Sigmoid colon (tissue), 7 donors: ENCODE data around the gene TNS1. TPM values are rescaled to one million over a fixed set of nuclear protein-coding genes. Genes with fewer than 3 reads are reported as not detected.

ENCODE experiments used
- DNase-seq: peaks from one replicate; pipeline ENCODE4 v3.0.0-alpha.2; 2019
- H3K27ac ChIP-seq, 4 donors: fragments of 200-600 bp; sonication (generic); one replicate each; pipeline ENCODE4 v1.5.1; 2016 to 2019; ENCODE audit warnings: mild to moderate bottlenecking in 1 of 4
- H3K27me3 ChIP-seq, 3 donors: fragments of 200-600 bp; sonication (generic); one replicate each; pipeline ENCODE4 v1.5.1; 2019; ENCODE audit warnings: mild to moderate bottlenecking in 1 of 3
- H3K36me3 ChIP-seq, 4 donors: fragments of 200-600 bp; sonication (generic); one replicate each; pipeline ENCODE4 v1.5.1; 2016 to 2019
- H3K4me1 ChIP-seq, 4 donors: fragments of 200-600 bp; sonication (generic); one replicate each; pipeline ENCODE4 v1.5.1; 2017 to 2019
- H3K4me3 ChIP-seq, 4 donors: fragments of 200-600 bp; sonication (generic); one replicate each; pipeline ENCODE4 v1.5.1; 2017 to 2019; ENCODE audit warnings: mild to moderate bottlenecking in 2 of 4, moderate library complexity in 1 of 4
- H3K9me3 ChIP-seq, 4 donors: fragments of 200-600 bp in 3 of 4; sonication (generic) in 3 of 4; one replicate each; pipeline versions ENCODE4 v1.5.1 to v1.6.1; 2013 to 2019
- EP300 ChIP-seq, 4 donors: sonication (generic); formaldehyde crosslinking; IDR thresholded peaks; one replicate each; pipeline ENCODE4 v1.6.1; 2017; ENCODE audit warnings: antibody characterized with exemption in 4 of 4
- POLR2A ChIP-seq, 2 donors: fragments of 450-650 bp; IDR thresholded peaks; one replicate each; pipeline ENCODE4 v1.6.1; 2016; ENCODE audit warnings: antibody characterized with exemption in 2 of 2, mild to moderate bottlenecking in 2 of 2, moderate library complexity in 2 of 2
- POLR2AphosphoS5 ChIP-seq, 4 donors: sonication (generic); formaldehyde crosslinking; IDR thresholded peaks; one replicate each; pipeline ENCODE4 v1.6.1; 2017; ENCODE audit warnings: antibody characterized with exemption in 4 of 4
- WGBS, 2 donors: extraction: QIAGEN DNeasy Blood & Tissue Kit; methylation state at CpG; one replicate each; pipeline ENCODE4 v1.1.7; 2013; 5-methylcytosine and 5-hydroxymethylcytosine counted together
- intact Hi-C: fragments of 100-400 bp; cut with DNase I; formaldehyde crosslinking; loops from one replicate; pipeline ENCODE4 v1.15.1; 2023
- polyA plus RNA-seq, 3 donors: library from polyadenylated mRNA; stranded (reverse); fragments of 200-250 nt; gene quantifications; one replicate each; pipeline ENCODE4 v1.2.3, GENCODE V29; 2013
- total RNA-seq, 4 donors: library from RNA; depleted of rRNA; stranded (reverse); fragments of >200 nt; gene quantifications; one replicate each; pipeline ENCODE4 v1.1.0, GENCODE V29; 2016
- TF ChIP-seq, protein P1 (sequence below), 4 experiments: fragments of 450-650 bp in 3 of 4; fragments of 200-600 bp in 1 of 4; IDR thresholded peaks; one replicate each; pipeline ENCODE4 v1.5.1; 2016 to 2019; ENCODE audit warnings: antibody characterized with exemption in 4 of 4, mild to moderate bottlenecking in 3 of 4, moderate library complexity in 2 of 4
- donor health status: healthy with polysubstance abuse.
- donor health status: Bipolar disorder and iron deficiency.
- donor health status: healthy.

The TNS1 gene
- total and polyA plus RNA-seq, 7 donors, result 3.7 to 1,607 (median 444) TPM

DNA sequence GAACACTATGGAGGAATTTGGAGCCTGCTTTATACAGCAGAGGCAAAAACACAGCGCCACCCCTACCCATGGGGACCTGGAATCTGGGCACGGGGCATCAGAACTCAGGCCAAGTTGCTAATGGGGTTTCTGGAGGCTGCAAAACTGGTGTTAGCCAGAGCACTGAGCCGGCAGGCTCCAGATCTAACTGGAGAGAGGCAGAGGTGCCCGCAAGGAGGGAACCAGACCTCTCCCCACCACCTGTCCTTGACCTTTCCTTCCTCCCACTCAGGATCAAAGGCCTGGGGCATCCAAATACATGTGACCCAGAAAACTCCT, 126.6 kb downstream of the TNS1 start:
- no peak for DNase-seq
- Histone ChIP-seq H3K4me3 (no peak overlapping the region), H3K36me3 (peaks cover 35 to 99% (median 86%) of the 10 kb centered on the region in 4 donors), H3K27ac (peak overlapping the region; percentile 74 to 98 (median 86)), H3K9me3 (no peaks in the 10 kb centered on the region), H3K27me3 (no peaks in the 10 kb centered on the region), H3K4me1 (peaks cover 0 to 99% (median 89%) of the 10 kb centered on the region in 4 donors)
- TF ChIP-seq POLR2A (IDR thresholded peaks at IDR 0.05) (no peak), POLR2AphosphoS5 (IDR thresholded peaks at IDR 0.05) (peak in 1 of 4 donors; percentile 1)
- WGBS, 2 donors, result 91 to 94% methylated on average over 4 of the region's 4 CpGs
- intact Hi-C loops, result no loop called here

DNA sequence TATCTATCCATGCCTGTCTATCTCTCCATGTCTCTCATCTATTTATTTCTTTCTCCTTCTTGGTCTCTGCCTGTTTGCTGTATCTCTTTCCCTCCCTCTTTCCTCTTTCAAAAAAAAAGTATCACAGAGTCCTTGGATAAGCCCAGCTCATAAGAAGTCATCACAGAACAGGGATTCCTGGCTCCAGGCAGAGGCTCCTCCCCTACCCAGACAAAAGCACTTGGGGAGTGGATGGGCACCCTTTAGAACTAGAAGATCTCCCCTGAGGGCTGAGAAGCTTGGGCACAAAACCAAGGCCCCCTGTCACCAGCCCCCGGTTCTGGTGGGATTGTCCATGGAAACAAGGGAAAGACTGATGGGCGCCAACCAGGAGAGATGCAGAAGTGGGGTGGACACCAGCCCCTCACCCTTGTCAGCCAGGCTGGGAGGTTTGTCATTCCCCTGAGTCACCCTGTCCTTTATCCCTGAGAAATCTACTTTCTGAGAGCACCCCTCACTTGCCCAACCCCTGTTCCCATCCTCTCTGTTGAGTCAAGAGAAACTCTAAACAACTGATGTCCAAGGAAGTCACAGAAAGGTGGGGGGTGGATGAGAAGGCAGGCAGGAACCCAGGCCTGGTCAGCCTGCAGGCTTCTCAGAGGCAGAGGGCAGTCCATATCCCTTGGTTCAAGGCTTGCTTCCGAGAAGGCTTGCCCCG, 127.1 kb downstream of the TNS1 start:
- TF ChIP-seq POLR2A (IDR thresholded peaks at IDR 0.05) (no peak), EP300 (IDR thresholded peaks at IDR 0.05) (no peak), POLR2AphosphoS5 (IDR thresholded peaks at IDR 0.05) (no peak)
- TF ChIP-seq, protein P1, sequence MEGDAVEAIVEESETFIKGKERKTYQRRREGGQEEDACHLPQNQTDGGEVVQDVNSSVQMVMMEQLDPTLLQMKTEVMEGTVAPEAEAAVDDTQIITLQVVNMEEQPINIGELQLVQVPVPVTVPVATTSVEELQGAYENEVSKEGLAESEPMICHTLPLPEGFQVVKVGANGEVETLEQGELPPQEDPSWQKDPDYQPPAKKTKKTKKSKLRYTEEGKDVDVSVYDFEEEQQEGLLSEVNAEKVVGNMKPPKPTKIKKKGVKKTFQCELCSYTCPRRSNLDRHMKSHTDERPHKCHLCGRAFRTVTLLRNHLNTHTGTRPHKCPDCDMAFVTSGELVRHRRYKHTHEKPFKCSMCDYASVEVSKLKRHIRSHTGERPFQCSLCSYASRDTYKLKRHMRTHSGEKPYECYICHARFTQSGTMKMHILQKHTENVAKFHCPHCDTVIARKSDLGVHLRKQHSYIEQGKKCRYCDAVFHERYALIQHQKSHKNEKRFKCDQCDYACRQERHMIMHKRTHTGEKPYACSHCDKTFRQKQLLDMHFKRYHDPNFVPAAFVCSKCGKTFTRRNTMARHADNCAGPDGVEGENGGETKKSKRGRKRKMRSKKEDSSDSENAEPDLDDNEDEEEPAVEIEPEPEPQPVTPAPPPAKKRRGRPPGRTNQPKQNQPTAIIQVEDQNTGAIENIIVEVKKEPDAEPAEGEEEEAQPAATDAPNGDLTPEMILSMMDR (IDR thresholded peaks at IDR 0.05), result no peak
- Histone ChIP-seq H3K36me3 (peaks cover 35 to 99% (median 86%) of the 10 kb centered on the region in 4 donors), H3K4me3 (no peak overlapping the region), H3K27ac (peak overlapping the region; percentile 74 to 98 (median 86)), H3K4me1 (peaks cover 0 to 99% (median 89%) of the 10 kb centered on the region in 4 donors), H3K9me3 (no peaks in the 10 kb centered on the region), H3K27me3 (no peaks in the 10 kb centered on the region)
- DNase-seq, result no peak
- 94 to 95% methylated on average over 4 of the region's 4 CpGs for WGBS, 2 donors
- intact Hi-C loops, result loop anchor here (2.0 kb wide), 1 partner anchor 19 kb away; no protein-coding TSS in a partner anchor

DNA sequence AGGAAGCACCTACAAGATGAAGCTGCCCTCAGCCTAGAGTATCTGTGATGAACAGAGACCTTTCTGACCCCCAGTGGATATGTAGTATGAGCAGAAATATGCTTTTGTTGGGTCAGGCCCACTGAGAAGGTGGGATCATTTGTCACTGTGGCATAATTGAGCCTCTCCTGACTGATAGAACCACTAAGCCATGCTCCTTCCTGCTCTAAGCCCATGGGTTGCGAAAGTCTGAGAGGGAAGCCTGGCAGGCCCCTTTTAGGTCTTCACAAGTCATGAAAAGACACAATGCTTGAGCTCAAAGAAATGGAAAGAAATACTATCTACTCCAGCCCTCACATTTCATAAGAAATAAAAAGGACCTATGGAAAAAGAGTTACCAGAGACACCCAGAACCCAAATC, 127.7 kb downstream of the TNS1 start:
- H3K9me3 ChIP-seq, result no peaks in the 10 kb centered on the region
- H3K27ac ChIP-seq, result peak overlapping the region; percentile 74 to 98 (median 86)
- WGBS, 2 donors, result 95 to 97% methylated on average over 1 of the region's 1 CpG
- peaks cover 0 to 99% (median 89%) of the 10 kb centered on the region in 4 donors for H3K4me1 ChIP-seq
- no peak overlapping the region for H3K4me3 ChIP-seq
- no peak for DNase-seq
- H3K27me3 ChIP-seq, result no peaks in the 10 kb centered on the region
- no peak for TF ChIP-seq POLR2AphosphoS5 (IDR thresholded peaks at IDR 0.05)
- TF ChIP-seq, protein P1 (IDR thresholded peaks at IDR 0.05), result no peak
- no peak for TF ChIP-seq POLR2A (IDR thresholded peaks at IDR 0.05)
- no peak for TF ChIP-seq EP300 (IDR thresholded peaks at IDR 0.05)
- peaks cover 35 to 99% (median 86%) of the 10 kb centered on the region in 4 donors for H3K36me3 ChIP-seq
- intact Hi-C loops, result loop anchor here (2.0 kb wide), 1 partner anchor 20 kb away; no protein-coding TSS in a partner anchor

DNA sequence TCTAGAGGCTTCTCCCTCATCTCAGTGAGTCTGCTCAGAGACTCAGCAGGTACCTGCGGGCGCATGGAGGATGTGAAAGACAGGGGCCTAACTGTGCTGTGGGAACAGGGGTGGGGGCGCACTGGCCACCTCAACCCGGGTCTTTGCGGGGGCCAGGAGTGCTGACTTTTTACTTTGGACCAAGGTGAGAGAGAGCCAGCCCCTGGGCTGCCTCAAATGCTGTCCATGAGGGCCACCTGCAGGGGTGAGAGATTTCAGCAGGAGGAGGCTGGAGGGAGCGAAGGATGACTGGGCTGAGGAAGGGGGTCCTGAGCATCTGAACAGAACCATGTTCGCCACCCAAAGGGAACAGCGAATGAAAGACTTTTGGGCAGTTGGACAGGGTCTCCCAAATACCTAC, 129.4 kb downstream of the TNS1 start:
- Histone ChIP-seq H3K36me3 (peaks cover 30 to 97% (median 83%) of the 10 kb centered on the region in 4 donors), H3K27me3 (no peaks in the 10 kb centered on the region), H3K9me3 (no peaks in the 10 kb centered on the region), H3K4me1 (peaks cover 0 to 98% (median 88%) of the 10 kb centered on the region in 4 donors), H3K4me3 (no peak overlapping the region), H3K27ac (peak overlapping the region in 3 of 4 donors; percentile 14 to 98 (median 97))
- intact Hi-C loops, result no loop called here
- 92 to 93% methylated on average over 8 of the region's 8 CpGs for WGBS, 2 donors
- TF ChIP-seq POLR2AphosphoS5 (IDR thresholded peaks at IDR 0.05) (peak in 3 of 4 donors; percentile 5 to 28 (median 26)), POLR2A (IDR thresholded peaks at IDR 0.05) (no peak)
- no peak for DNase-seq

DNA sequence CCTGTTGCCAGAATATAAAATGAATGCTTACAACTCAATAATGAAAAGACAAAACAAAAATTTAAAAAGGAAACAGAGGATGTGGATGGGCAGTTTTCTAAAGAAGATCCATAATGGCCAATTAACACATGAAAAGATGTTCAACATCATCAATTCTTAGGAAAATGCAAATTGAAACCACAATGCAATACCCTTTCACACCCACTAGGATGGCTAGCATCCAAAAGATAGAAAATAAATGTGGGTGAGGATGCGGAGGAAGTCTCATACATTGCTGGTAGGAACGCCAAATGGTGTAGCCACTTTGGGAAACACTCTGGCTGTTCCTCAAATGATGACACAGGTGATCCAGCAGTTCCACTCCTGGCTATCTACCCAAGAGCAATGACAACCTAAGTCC, 130.5 kb downstream of the TNS1 start:
- no peaks in the 10 kb centered on the region for H3K9me3 ChIP-seq
- 90 to 91% methylated on average over 2 of the region's 2 CpGs for WGBS, 2 donors
- DNase-seq, result no peak
- H3K36me3 ChIP-seq, result peaks cover 33 to 97% (median 85%) of the 10 kb centered on the region in 4 donors
- peak overlapping the region in 2 of 4 donors; percentile 97 to 98 for H3K27ac ChIP-seq
- no peak overlapping the region for H3K4me3 ChIP-seq
- intact Hi-C loops, result no loop called here
- H3K27me3 ChIP-seq, result no peaks in the 10 kb centered on the region
- TF ChIP-seq POLR2AphosphoS5 (IDR thresholded peaks at IDR 0.05), result peak in 1 of 4 donors; percentile 3
- TF ChIP-seq POLR2A (IDR thresholded peaks at IDR 0.05), result no peak
- TF ChIP-seq EP300 (IDR thresholded peaks at IDR 0.05), result no peak
- TF ChIP-seq, protein P1 (IDR thresholded peaks at IDR 0.05), result peak in 2 of 4 experiments; percentile 13 to 38
- peaks cover 0 to 95% (median 83%) of the 10 kb centered on the region in 4 donors for H3K4me1 ChIP-seq
